Astrocyte (in vitro differentiated cells and primary cell): ENCODE data around the gene IMMP2L. TPM values are rescaled to one million over a fixed set of nuclear protein-coding genes. Genes with fewer than 3 reads are reported as not detected.

Experiments used
- DNase-seq: peaks from one replicate; pipeline ENCODE4 v3.0.0-alpha.2; 2010; ENCODE audit warnings: low read depth
- FAIRE-seq: peaks from 2 replicates; lab custom pipeline; 2011; peaks lifted over from hg19 to GRCh38; lab: Jason Lieb, UNC
- H2AFZ ChIP-seq: 2 replicates; pipeline ENCODE4 v1.6.0; 2012; ENCODE audit warnings: low read depth, low read length, inconsistent platforms
- H3K27ac ChIP-seq: 2 replicates; pipeline ENCODE4 v1.5.1; 2011; ENCODE audit warnings: low read depth, low read length, inconsistent platforms
- H3K27me3 ChIP-seq: 2 replicates; pipeline ENCODE4 v1.6.0; 2011; ENCODE audit warnings: low read length, inconsistent platforms; ENCODE audit not compliant: insufficient read depth
- H3K36me3 ChIP-seq: 2 replicates; pipeline ENCODE4 v1.5.1; 2011; ENCODE audit warnings: low read length, inconsistent platforms; ENCODE audit not compliant: insufficient read depth
- H3K4me1 ChIP-seq: 2 replicates; pipeline ENCODE4 v1.5.1; 2011; ENCODE audit warnings: low read length, inconsistent platforms; ENCODE audit not compliant: insufficient read depth
- H3K4me2 ChIP-seq: 2 replicates; pipeline ENCODE4 v1.6.0; 2012; ENCODE audit warnings: low read length, inconsistent platforms
- H3K4me3 ChIP-seq: 2 replicates; pipeline ENCODE4 v1.5.1; 2011; ENCODE audit warnings: low read depth, mild to moderate bottlenecking, low read length, inconsistent platforms; ENCODE audit not compliant: insufficient read depth
- H3K79me2 ChIP-seq: 2 replicates; pipeline ENCODE4 v1.6.0; 2012; ENCODE audit warnings: mild to moderate bottlenecking, low read length, inconsistent platforms; ENCODE audit not compliant: insufficient read depth
- H3K9ac ChIP-seq: 2 replicates; pipeline ENCODE4 v1.6.0; 2012; ENCODE audit warnings: mild to moderate bottlenecking, low read length, inconsistent platforms
- H3K9me3 ChIP-seq: 2 replicates; pipeline ENCODE4 v1.5.1; 2012; ENCODE audit warnings: low read depth, mild to moderate bottlenecking, low read length, inconsistent platforms; ENCODE audit not compliant: insufficient read depth
- H4K20me1 ChIP-seq: 2 replicates; pipeline ENCODE4 v1.6.0; 2012; ENCODE audit warnings: low read length, inconsistent platforms; ENCODE audit not compliant: insufficient read depth
- H3K27ac Mint-ChIP-seq: one replicate; pipeline ENCODE4 v1.8.0; 2021; ENCODE audit warnings: mild to moderate bottlenecking, mixed read lengths; ENCODE audit not compliant: unreplicated experiment
- H3K27me3 Mint-ChIP-seq: one replicate; pipeline ENCODE4 v1.8.0; 2021; ENCODE audit warnings: low read depth, mixed read lengths; ENCODE audit not compliant: unreplicated experiment
- H3K36me3 Mint-ChIP-seq: one replicate; pipeline ENCODE4 v1.8.0; 2021; ENCODE audit warnings: low read depth, mixed read lengths; ENCODE audit not compliant: unreplicated experiment
- H3K4me1 Mint-ChIP-seq: one replicate; pipeline ENCODE4 v1.8.0; 2021; ENCODE audit warnings: low read depth, mixed read lengths; ENCODE audit not compliant: unreplicated experiment
- H3K4me3 Mint-ChIP-seq: one replicate; pipeline ENCODE4 v1.8.0; 2021; ENCODE audit warnings: mild to moderate bottlenecking, moderate library complexity, mixed read lengths; ENCODE audit not compliant: unreplicated experiment
- H3K9me3 Mint-ChIP-seq: one replicate; pipeline ENCODE4 v1.8.0; 2021; ENCODE audit warnings: mild to moderate bottlenecking, mixed read lengths; ENCODE audit not compliant: unreplicated experiment
- CTCF ChIP-seq: IDR thresholded peaks from 2 replicates; pipeline ENCODE4 v1.5.1; 2011; ENCODE audit warnings: low read depth, mild to moderate bottlenecking, inconsistent platforms, low read length, moderate library complexity; ENCODE audit not compliant: insufficient read depth
- EZH2 ChIP-seq: IDR thresholded peaks from 2 replicates; pipeline ENCODE4 v1.6.1; 2012; ENCODE audit warnings: mild to moderate bottlenecking, low read length, inconsistent platforms; ENCODE audit not compliant: insufficient read depth
- total RNA-seq: library from RNA; stranded (reverse); gene quantifications from 2 replicates; pipeline ENCODE4 v1.2.1, GENCODE V29; 2021

The IMMP2L gene
- total RNA-seq, 1 donor from 2014 or later = 13.8 TPM

GRCh38 chr7:111264981-111265380 lies 297.3 kb downstream of the IMMP2L start:
- H3K27me3 ChIP-seq = no peaks in the 10 kb centered on the region
- no peak overlapping the region for H3K4me3 ChIP-seq
- no peaks in the 10 kb centered on the region for H3K4me1 ChIP-seq
- no peak for TF ChIP-seq EZH2
- no peak for TF ChIP-seq CTCF
- H3K4me3 Mint-ChIP-seq = no peak overlapping the region
- no peaks in the 10 kb centered on the region for H3K9me3 ChIP-seq
- H3K36me3 Mint-ChIP-seq = no peaks in the 10 kb centered on the region
- no peaks in the 10 kb centered on the region for H3K27me3 Mint-ChIP-seq
- H2AFZ ChIP-seq = no peak overlapping the region
- H3K79me2 ChIP-seq = no peaks in the 10 kb centered on the region
- H4K20me1 ChIP-seq = no peaks in the 10 kb centered on the region
- no peak overlapping the region for H3K4me2 ChIP-seq
- H3K4me1 Mint-ChIP-seq = peaks cover 38% of the 10 kb centered on the region
- H3K9me3 Mint-ChIP-seq = no peaks in the 10 kb centered on the region
- H3K36me3 ChIP-seq = no peaks in the 10 kb centered on the region
- H3K27ac Mint-ChIP-seq = peak overlapping the region; percentile 54
- DNase-seq (no peak), FAIRE-seq (no peak)
- no peak overlapping the region for H3K27ac ChIP-seq
- no peak overlapping the region for H3K9ac ChIP-seq

- no peak for FAIRE-seq
- no peaks in the 10 kb centered on the region for H3K36me3 ChIP-seq
- no peak overlapping the region for H3K9ac ChIP-seq
- H3K4me1 ChIP-seq = no peaks in the 10 kb centered on the region
- no peaks in the 10 kb centered on the region for H3K27me3 Mint-ChIP-seq
- H4K20me1 ChIP-seq = no peaks in the 10 kb centered on the region
- H3K27me3 ChIP-seq = no peaks in the 10 kb centered on the region
- no peaks in the 10 kb centered on the region for H3K9me3 Mint-ChIP-seq
- TF ChIP-seq CTCF (no peak), EZH2 (no peak)
- H3K4me1 Mint-ChIP-seq = peaks cover 38% of the 10 kb centered on the region
- no peaks in the 10 kb centered on the region for H3K36me3 Mint-ChIP-seq
- no peak overlapping the region for H3K4me2 ChIP-seq
- no peaks in the 10 kb centered on the region for H3K9me3 ChIP-seq
- no peak overlapping the region for H3K27ac Mint-ChIP-seq
- no peak overlapping the region for H3K4me3 Mint-ChIP-seq
- H3K4me3 ChIP-seq = no peak overlapping the region
- H3K79me2 ChIP-seq = no peaks in the 10 kb centered on the region
- H3K27ac ChIP-seq = no peak overlapping the region
- H2AFZ ChIP-seq = no peak overlapping the region
- DNase-seq = no peak
Measured at GRCh38 chr7:111264111-111264868, 298.0 kb downstream of the IMMP2L start.
